Activated CD4-positive, alpha-beta T cell treated with anti-CD3 and anti-CD28 coated beads for 24 hours (primary cell): ENCODE data around the gene ADORA3.
A peak's percentile ranks its signal among the peaks of the same experiment; 100 is the strongest.

ENCODE experiments used
- DNase-seq, 2 donors: peaks; one replicate each; pipeline ENCODE4 v3.0.0-alpha.2; 2020; ENCODE audit warnings: low read depth in 2 of 2

ADORA3 gene

GRCh38 chr1:111475701-111476100 is 27.7 kb downstream of the ADORA3 start:
- no peak for DNase-seq

GRCh38 chr1:111474521-111474920 is 28.9 kb downstream of the ADORA3 start:
- no peak for DNase-seq

- no peak for DNase-seq
Observed at GRCh38 chr1:111474106-111474505, 29.3 kb downstream of the ADORA3 start.

- DNase-seq: no peak
Observed at GRCh38 chr1:111471538-111471937, 31.9 kb downstream of the ADORA3 start.

- peak in 1 of 2 donors; percentile 39 for DNase-seq
Observed at GRCh38 chr1:111471012-111471411, 32.4 kb downstream of the ADORA3 start.

GRCh38 chr1:111470596-111470995 is 32.8 kb downstream of the ADORA3 start:
- DNase-seq: no peak

GRCh38 chr1:111469539-111469938 is 33.9 kb downstream of the ADORA3 start:
- DNase-seq: no peak

GRCh38 chr1:111468717-111469100 is 34.7 kb downstream of the ADORA3 start:
- no peak for DNase-seq

GRCh38 chr1:111467865-111468716 is 35.3 kb downstream of the ADORA3 start:
- no peak for DNase-seq

- DNase-seq: no peak
Observed at GRCh38 chr1:111466480-111466879, 37.0 kb downstream of the ADORA3 start.

GRCh38 chr1:111465754-111466153 is 37.7 kb downstream of the ADORA3 start:
- DNase-seq: no peak

- no peak for DNase-seq
Observed at GRCh38 chr1:111463029-111463683, 40.3 kb downstream of the ADORA3 start.

- DNase-seq: no peak
Observed at GRCh38 chr1:111462370-111463028, 40.9 kb downstream of the ADORA3 start.

GRCh38 chr1:111461765-111462164 is 41.7 kb downstream of the ADORA3 start:
- DNase-seq: no peak

GRCh38 chr1:111455642-111456031 is 47.8 kb downstream of the ADORA3 start:
- DNase-seq: no peak

- DNase-seq: no peak
Observed at GRCh38 chr1:111454859-111455641, 48.4 kb downstream of the ADORA3 start.

- DNase-seq: no peak
Observed at GRCh38 chr1:111453706-111454105, 49.7 kb downstream of the ADORA3 start.

- DNase-seq: no peak
Observed at GRCh38 chr1:111452581-111452980, 50.9 kb downstream of the ADORA3 start.

- no peak for DNase-seq
Observed at GRCh38 chr1:111450185-111450584, 53.2 kb downstream of the ADORA3 start.

- no peak for DNase-seq
Observed at GRCh38 chr1:111449703-111450017, 53.8 kb downstream of the ADORA3 start.
